Neural cell (in vitro differentiated cells): ENCODE data around the gene FNDC3B.

Experiments used
- EP300 ChIP-seq: fragments of 450-650 bp; conservative IDR thresholded peaks from 2 replicates; pipeline ENCODE4 v1.6.1; 2014; ENCODE audit warnings: antibody characterized with exemption, mild to moderate bottlenecking, moderate library complexity; ENCODE audit not compliant: poor library complexity, severe bottlenecking
- EZH2 ChIP-seq: fragments of 200-600, 300-800 bp; shearing (Covaris generic), sonication (generic); IDR thresholded peaks from 2 replicates; pipeline ENCODE4 v1.6.1; 2014; ENCODE audit warnings: antibody characterized with exemption, low read length, borderline replicate concordance, mild to moderate bottlenecking; ENCODE audit not compliant: insufficient read depth, poor library complexity, severe bottlenecking
- MXI1 ChIP-seq: fragments of 450-650 bp; conservative IDR thresholded peaks from 2 replicates; pipeline ENCODE4 v1.6.1; 2014; ENCODE audit warnings: antibody characterized with exemption, mild to moderate bottlenecking; ENCODE audit not compliant: poor library complexity, severe bottlenecking
- POLR2AphosphoS5 ChIP-seq: IDR thresholded peaks from 2 replicates; pipeline ENCODE4 v1.6.1; 2012
- RAD21 ChIP-seq: fragments of 450-650 bp; conservative IDR thresholded peaks from 2 replicates; pipeline ENCODE4 v1.6.1; 2014; ENCODE audit warnings: antibody characterized with exemption, mild to moderate bottlenecking, moderate library complexity
- SMC3 ChIP-seq: fragments of 450-650 bp; conservative IDR thresholded peaks from 2 replicates; pipeline ENCODE4 v1.6.1; 2014; ENCODE audit warnings: antibody characterized with exemption, mild to moderate bottlenecking, moderate library complexity; ENCODE audit not compliant: poor library complexity
- TAF1 ChIP-seq: IDR thresholded peaks from 2 replicates; pipeline ENCODE4 v1.6.1; 2012; ENCODE audit warnings: low read depth
- TF ChIP-seq, protein P1 (sequence below): fragments of 450-650 bp; IDR thresholded peaks from 2 replicates; pipeline ENCODE4 v1.5.1; 2014; ENCODE audit warnings: antibody characterized with exemption, mild to moderate bottlenecking, moderate library complexity; ENCODE audit not compliant: poor library complexity, severe bottlenecking
- TF ChIP-seq, protein P2 (sequence below): IDR thresholded peaks from 2 replicates; pipeline ENCODE4 v1.6.1; 2012; ENCODE audit warnings: borderline replicate concordance

- TF ChIP-seq, protein P1, sequence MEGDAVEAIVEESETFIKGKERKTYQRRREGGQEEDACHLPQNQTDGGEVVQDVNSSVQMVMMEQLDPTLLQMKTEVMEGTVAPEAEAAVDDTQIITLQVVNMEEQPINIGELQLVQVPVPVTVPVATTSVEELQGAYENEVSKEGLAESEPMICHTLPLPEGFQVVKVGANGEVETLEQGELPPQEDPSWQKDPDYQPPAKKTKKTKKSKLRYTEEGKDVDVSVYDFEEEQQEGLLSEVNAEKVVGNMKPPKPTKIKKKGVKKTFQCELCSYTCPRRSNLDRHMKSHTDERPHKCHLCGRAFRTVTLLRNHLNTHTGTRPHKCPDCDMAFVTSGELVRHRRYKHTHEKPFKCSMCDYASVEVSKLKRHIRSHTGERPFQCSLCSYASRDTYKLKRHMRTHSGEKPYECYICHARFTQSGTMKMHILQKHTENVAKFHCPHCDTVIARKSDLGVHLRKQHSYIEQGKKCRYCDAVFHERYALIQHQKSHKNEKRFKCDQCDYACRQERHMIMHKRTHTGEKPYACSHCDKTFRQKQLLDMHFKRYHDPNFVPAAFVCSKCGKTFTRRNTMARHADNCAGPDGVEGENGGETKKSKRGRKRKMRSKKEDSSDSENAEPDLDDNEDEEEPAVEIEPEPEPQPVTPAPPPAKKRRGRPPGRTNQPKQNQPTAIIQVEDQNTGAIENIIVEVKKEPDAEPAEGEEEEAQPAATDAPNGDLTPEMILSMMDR = no peak
- no peak for TF ChIP-seq EZH2
- TF ChIP-seq SMC3 = no peak
- no peak for TF ChIP-seq MXI1
- TF ChIP-seq EP300 = no peak
- TF ChIP-seq TAF1 = no peak
- TF ChIP-seq, protein P2, sequence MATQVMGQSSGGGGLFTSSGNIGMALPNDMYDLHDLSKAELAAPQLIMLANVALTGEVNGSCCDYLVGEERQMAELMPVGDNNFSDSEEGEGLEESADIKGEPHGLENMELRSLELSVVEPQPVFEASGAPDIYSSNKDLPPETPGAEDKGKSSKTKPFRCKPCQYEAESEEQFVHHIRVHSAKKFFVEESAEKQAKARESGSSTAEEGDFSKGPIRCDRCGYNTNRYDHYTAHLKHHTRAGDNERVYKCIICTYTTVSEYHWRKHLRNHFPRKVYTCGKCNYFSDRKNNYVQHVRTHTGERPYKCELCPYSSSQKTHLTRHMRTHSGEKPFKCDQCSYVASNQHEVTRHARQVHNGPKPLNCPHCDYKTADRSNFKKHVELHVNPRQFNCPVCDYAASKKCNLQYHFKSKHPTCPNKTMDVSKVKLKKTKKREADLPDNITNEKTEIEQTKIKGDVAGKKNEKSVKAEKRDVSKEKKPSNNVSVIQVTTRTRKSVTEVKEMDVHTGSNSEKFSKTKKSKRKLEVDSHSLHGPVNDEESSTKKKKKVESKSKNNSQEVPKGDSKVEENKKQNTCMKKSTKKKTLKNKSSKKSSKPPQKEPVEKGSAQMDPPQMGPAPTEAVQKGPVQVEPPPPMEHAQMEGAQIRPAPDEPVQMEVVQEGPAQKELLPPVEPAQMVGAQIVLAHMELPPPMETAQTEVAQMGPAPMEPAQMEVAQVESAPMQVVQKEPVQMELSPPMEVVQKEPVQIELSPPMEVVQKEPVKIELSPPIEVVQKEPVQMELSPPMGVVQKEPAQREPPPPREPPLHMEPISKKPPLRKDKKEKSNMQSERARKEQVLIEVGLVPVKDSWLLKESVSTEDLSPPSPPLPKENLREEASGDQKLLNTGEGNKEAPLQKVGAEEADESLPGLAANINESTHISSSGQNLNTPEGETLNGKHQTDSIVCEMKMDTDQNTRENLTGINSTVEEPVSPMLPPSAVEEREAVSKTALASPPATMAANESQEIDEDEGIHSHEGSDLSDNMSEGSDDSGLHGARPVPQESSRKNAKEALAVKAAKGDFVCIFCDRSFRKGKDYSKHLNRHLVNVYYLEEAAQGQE = no peak
- TF ChIP-seq POLR2AphosphoS5 = no peak
- no peak for TF ChIP-seq RAD21
Observed at GRCh38 chr3:172238188-172238587, 198.8 kb downstream of the FNDC3B start.
